Tibial nerve (tissue), 4 donors: ENCODE measurements around the gene UXS1. TPM values are rescaled to one million over a fixed set of nuclear protein-coding genes. Genes with fewer than 3 reads are reported as not detected.

Experiments used
- DNase-seq, 2 donors: peaks; one replicate each; pipeline ENCODE4 v3.0.0-alpha.2; 2019; ENCODE audit warnings: low spot score in 2 of 2
- H3K27ac ChIP-seq, 4 donors: fragments of 200-600 bp; sonication (generic) in 3 of 4; one replicate each; pipeline ENCODE4 v1.5.1; 2017 to 2019; ENCODE audit warnings: mild to moderate bottlenecking in 1 of 4
- H3K27me3 ChIP-seq, 2 donors: fragments of 200-600 bp; sonication (generic) in 1 of 2; one replicate each; pipeline versions ENCODE4 v1.5.1 to v1.6.0; 2017 to 2019
- H3K36me3 ChIP-seq, 3 donors: fragments of 200-600 bp; sonication (generic); one replicate each; pipeline ENCODE4 v1.5.1; 2018 to 2019
- H3K4me1 ChIP-seq, 4 donors: fragments of 200-600 bp; sonication (generic) in 3 of 4; one replicate each; pipeline ENCODE4 v1.5.1; 2017 to 2019
- H3K4me3 ChIP-seq, 4 donors: fragments of 200-600 bp; sonication (generic) in 3 of 4; one replicate each; pipeline ENCODE4 v1.5.1; 2017 to 2019; ENCODE audit warnings: mild to moderate bottlenecking in 1 of 4, moderate library complexity in 1 of 4
- H3K9me3 ChIP-seq, 4 donors: fragments of 200-600 bp; sonication (generic) in 3 of 4; one replicate each; pipeline ENCODE4 v1.5.1; 2017 to 2019
- CTCF ChIP-seq, 5 experiments: fragments of 200-600 bp in 3 of 5; fragments of 450-650 bp in 2 of 5; sonication (generic) in 3 of 5; IDR thresholded peaks; one replicate each; pipeline ENCODE4 v1.5.1; 2016 to 2019; ENCODE audit warnings: antibody characterized with exemption in 5 of 5, mild to moderate bottlenecking in 3 of 5, moderate library complexity in 2 of 5
- EP300 ChIP-seq, 2 donors: sonication (generic); formaldehyde crosslinking; IDR thresholded peaks; one replicate each; pipeline ENCODE4 v1.6.1; 2017; ENCODE audit warnings: antibody characterized with exemption in 2 of 2, mild to moderate bottlenecking in 1 of 2
- POLR2A ChIP-seq, 2 donors: fragments of 450-650 bp; IDR thresholded peaks; one replicate each; pipeline ENCODE4 v1.6.1; 2017; ENCODE audit warnings: antibody characterized with exemption in 2 of 2, mild to moderate bottlenecking in 2 of 2, moderate library complexity in 2 of 2
- whole genome bisulfite sequencing, 2 donors: methylation state at CpG; one replicate each; pipeline ENCODE4 v1.1.5; 2018; 5-methylcytosine and 5-hydroxymethylcytosine counted together
- total RNA-seq, 4 donors: library from RNA; depleted of rRNA; stranded (reverse); fragments of >200 nt; gene quantifications; one replicate each; pipeline ENCODE4 v1.1.0, GENCODE V29; 2016

The UXS1 gene
- total RNA-seq, 4 donors from 2014 or later = 38.5 to 78.9 (median 51.3) TPM

- Histone ChIP-seq H3K27me3 (no peaks in the 10 kb centered on the region), H3K4me1 (peaks cover 0 to 15% (median 2%) of the 10 kb centered on the region in 4 donors), H3K4me3 (no peak overlapping the region), H3K27ac (no peak overlapping the region), H3K36me3 (no peaks in the 10 kb centered on the region), H3K9me3 (no peaks in the 10 kb centered on the region)
- DNase-seq = no peak
- 90 to 94% methylated on average over 12 of the region's 12 CpGs for WGBS, 2 donors
- TF ChIP-seq CTCF (IDR thresholded peaks at IDR 0.05) = no peak
- no peak for TF ChIP-seq EP300 (IDR thresholded peaks at IDR 0.05)
- TF ChIP-seq POLR2A (IDR thresholded peaks at IDR 0.05) = no peak
These were observed 139.0 kb downstream of the UXS1 start for GRCh38 chr2:106054880-106055655.

- Histone ChIP-seq H3K36me3 (no peaks in the 10 kb centered on the region), H3K4me1 (peaks cover 0 to 9% (median 0%) of the 10 kb centered on the region in 4 donors), H3K27ac (no peak overlapping the region), H3K4me3 (no peak overlapping the region), H3K27me3 (no peaks in the 10 kb centered on the region), H3K9me3 (no peaks in the 10 kb centered on the region)
- TF ChIP-seq CTCF (IDR thresholded peaks at IDR 0.05) = no peak
- TF ChIP-seq POLR2A (IDR thresholded peaks at IDR 0.05) = no peak
- TF ChIP-seq EP300 (IDR thresholded peaks at IDR 0.05) = no peak
- no peak for DNase-seq
- WGBS, 2 donors = 92 to 93% methylated on average over 9 of the region's 9 CpGs
These were observed 139.8 kb downstream of the UXS1 start for GRCh38 chr2:106054321-106054720.

GRCh38 chr2:106053581-106053980 is 140.5 kb downstream of the UXS1 start:
- Histone ChIP-seq H3K4me1 (peaks cover 0 to 9% (median 0%) of the 10 kb centered on the region in 4 donors), H3K27ac (no peak overlapping the region), H3K4me3 (no peak overlapping the region), H3K27me3 (no peaks in the 10 kb centered on the region), H3K36me3 (no peaks in the 10 kb centered on the region), H3K9me3 (no peaks in the 10 kb centered on the region)
- DNase-seq = no peak
- whole genome bisulfite sequencing, 2 donors = 91% methylated on average over 6 of the region's 6 CpGs
- TF ChIP-seq CTCF (IDR thresholded peaks at IDR 0.05) = no peak
- no peak for TF ChIP-seq POLR2A (IDR thresholded peaks at IDR 0.05)

GRCh38 chr2:106053116-106053515 is 141.0 kb downstream of the UXS1 start:
- TF ChIP-seq CTCF (IDR thresholded peaks at IDR 0.05) = no peak
- TF ChIP-seq EP300 (IDR thresholded peaks at IDR 0.05) = no peak
- no peak for TF ChIP-seq POLR2A (IDR thresholded peaks at IDR 0.05)
- Histone ChIP-seq H3K27ac (no peak overlapping the region), H3K36me3 (no peaks in the 10 kb centered on the region), H3K4me1 (peaks cover 0 to 9% (median 0%) of the 10 kb centered on the region in 4 donors), H3K27me3 (no peaks in the 10 kb centered on the region), H3K4me3 (no peak overlapping the region), H3K9me3 (no peaks in the 10 kb centered on the region)
- DNase-seq = no peak
- WGBS, 2 donors = 32 to 37% methylated on average over 2 of the region's 2 CpGs

- TF ChIP-seq POLR2A (IDR thresholded peaks at IDR 0.05) (no peak), EP300 (IDR thresholded peaks at IDR 0.05) (no peak), CTCF (IDR thresholded peaks at IDR 0.05) (no peak)
- Histone ChIP-seq H3K9me3 (no peaks in the 10 kb centered on the region), H3K4me1 (no peaks in the 10 kb centered on the region), H3K36me3 (no peaks in the 10 kb centered on the region), H3K27me3 (no peaks in the 10 kb centered on the region), H3K4me3 (no peak overlapping the region), H3K27ac (no peak overlapping the region)
- WGBS, 2 donors = 84 to 87% methylated on average over 6 of the region's 6 CpGs
- DNase-seq = no peak
These were observed 149.2 kb downstream of the UXS1 start for GRCh38 chr2:106044859-106045258.
